ENCODE measurements around the gene MGLL. TPM values are rescaled to one million over a fixed set of nuclear protein-coding genes. Genes with fewer than 3 reads are reported as not detected.

Gene MGLL
- total and polyA plus RNA-seq, 2 donors (not counting 1 experiment from before 2014, with no cell fraction given), result 1.7 to 6.9 TPM

GRCh38 chr3:127809211-127809610, 13.1 kb downstream of the MGLL start:
- DNase-seq (no peak), ATAC-seq (ENCODE audit: low read depth) (no peak)
- H2AFZ ChIP-seq (ENCODE audit: insufficient read depth, low read depth, low read length, poor library complexity, severe bottlenecking), result no peak overlapping the region
- POLR2A ChIA-PET, result no interaction called here
- no peaks in the 10 kb centered on the region for H3K36me3 ChIP-seq (replicated peaks in 1 of 2; ENCODE audit: control extremely low read depth in 1 of 2, control insufficient read depth in 1 of 2, extremely low read depth in 1 of 2, insufficient read depth in 2 of 2, low read length in 1 of 2)
- WGBS (ENCODE audit: insufficient coverage), result no CpG with 5 or more reads among the region's 1 CpG
- no peaks in the 10 kb centered on the region for H3K9me3 ChIP-seq (ENCODE audit: control extremely low read depth in 1 of 3, control insufficient read depth in 2 of 3, insufficient read depth in 1 of 3, low read length in 2 of 3)
- H3K4me3 ChIP-seq (ENCODE audit: control extremely low read depth in 1 of 5, extremely low read depth in 1 of 5, insufficient read depth in 1 of 5, low read depth in 2 of 5, low read length in 4 of 5), result no peak overlapping the region
- Mint-ChIP-seq H3K9me3 (ENCODE audit: insufficient read depth) (no peaks in the 10 kb centered on the region), H3K27ac (no peak overlapping the region), H3K4me3 (no peak overlapping the region), H3K4me1 (peaks cover 2% of the 10 kb centered on the region), H3K27me3 (no peaks in the 10 kb centered on the region)
- CTCF ChIA-PET, result no interaction called here
- H3K9ac ChIP-seq (ENCODE audit: low read length), result no peak overlapping the region
- no peak overlapping the region for H3K4me2 ChIP-seq (replicated peaks; ENCODE audit: low read depth, low read length, poor library complexity, severe bottlenecking)
- TF ChIP-seq EZH2 (IDR thresholded peaks at IDR 0.05; ENCODE audit: borderline replicate concordance, insufficient read depth, low read depth, low read length, poor library complexity, severe bottlenecking) (no peak), CTCF (IDR thresholded peaks at IDR 0.05) (no peak)
- no peaks in the 10 kb centered on the region for H4K20me1 ChIP-seq (ENCODE audit: control insufficient read depth, insufficient read depth, low read length, poor library complexity, severe bottlenecking)
- H3K27me3 ChIP-seq (replicated peaks in 1 of 4; ENCODE audit: control extremely low read depth in 1 of 4, control insufficient read depth in 3 of 4, insufficient read depth in 4 of 4, low read length in 3 of 4), result no peaks in the 10 kb centered on the region
- intact Hi-C loops (cut with micrococcal nuclease), result no loop called here
- no peaks in the 10 kb centered on the region for H3K79me2 ChIP-seq (ENCODE audit: control insufficient read depth, insufficient read depth, low read length)
- no peak overlapping the region for H3K27ac ChIP-seq (ENCODE audit: low read length in 2 of 2)
- H3K4me1 ChIP-seq (ENCODE audit: control insufficient read depth in 2 of 2, insufficient read depth in 2 of 2, low read length in 2 of 2), result no peaks in the 10 kb centered on the region

DNA sequence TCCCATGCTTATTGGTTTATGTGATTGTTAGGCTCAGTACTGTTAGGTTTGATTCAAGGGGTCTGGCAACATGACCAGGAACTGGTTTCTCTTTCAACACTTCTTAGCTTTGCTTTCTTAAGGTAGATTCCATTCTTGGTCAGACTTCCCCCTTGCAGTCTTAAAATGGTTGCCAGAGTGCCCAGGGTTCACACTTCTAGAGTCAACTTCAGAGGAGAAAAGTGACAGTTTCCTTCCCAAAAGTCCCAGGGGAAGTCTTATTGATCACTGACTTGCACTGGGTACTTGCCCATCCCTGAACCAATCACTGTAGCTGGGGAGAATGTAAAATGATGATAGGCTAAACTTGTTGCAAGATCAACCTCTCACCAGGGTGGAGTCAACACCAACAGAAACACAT, 14.1 kb downstream of the MGLL start:
- H3K36me3 ChIP-seq (replicated peaks in 1 of 2; ENCODE audit: control extremely low read depth in 1 of 2, control insufficient read depth in 1 of 2, extremely low read depth in 1 of 2, insufficient read depth in 2 of 2, low read length in 1 of 2), result no peaks in the 10 kb centered on the region
- no peak overlapping the region for H3K4me2 ChIP-seq (replicated peaks; ENCODE audit: low read depth, low read length, poor library complexity, severe bottlenecking)
- H3K9me3 ChIP-seq (ENCODE audit: control extremely low read depth in 1 of 3, control insufficient read depth in 2 of 3, insufficient read depth in 1 of 3, low read length in 2 of 3), result no peaks in the 10 kb centered on the region
- H3K4me1 ChIP-seq (ENCODE audit: control insufficient read depth in 2 of 2, insufficient read depth in 2 of 2, low read length in 2 of 2), result no peaks in the 10 kb centered on the region
- no peak overlapping the region for H3K27ac ChIP-seq (ENCODE audit: low read length in 2 of 2)
- H3K4me3 ChIP-seq (ENCODE audit: control extremely low read depth in 1 of 5, extremely low read depth in 1 of 5, insufficient read depth in 1 of 5, low read depth in 2 of 5, low read length in 4 of 5), result no peak overlapping the region
- no peak overlapping the region for H2AFZ ChIP-seq (ENCODE audit: insufficient read depth, low read depth, low read length, poor library complexity, severe bottlenecking)
- no peaks in the 10 kb centered on the region for H3K79me2 ChIP-seq (ENCODE audit: control insufficient read depth, insufficient read depth, low read length)
- Mint-ChIP-seq H3K9me3 (ENCODE audit: insufficient read depth) (no peaks in the 10 kb centered on the region), H3K27ac (no peak overlapping the region), H3K4me1 (peaks cover 2% of the 10 kb centered on the region), H3K4me3 (no peak overlapping the region), H3K27me3 (no peaks in the 10 kb centered on the region)
- intact Hi-C loops (cut with micrococcal nuclease), result no loop called here
- ATAC-seq (ENCODE audit: low read depth) (no peak), DNase-seq (no peak)
- TF ChIP-seq CTCF (IDR thresholded peaks at IDR 0.05), result no peak
- no peak for TF ChIP-seq EZH2 (IDR thresholded peaks at IDR 0.05; ENCODE audit: borderline replicate concordance, insufficient read depth, low read depth, low read length, poor library complexity, severe bottlenecking)
- CTCF ChIA-PET, result interaction anchor here (0.7 to 1.4 kb wide), 2 partner anchors 23 to 73 kb away, joined by 3 read pairs; no protein-coding TSS in a partner anchor
- no peak overlapping the region for H3K9ac ChIP-seq (ENCODE audit: low read length)
- H4K20me1 ChIP-seq (ENCODE audit: control insufficient read depth, insufficient read depth, low read length, poor library complexity, severe bottlenecking), result no peaks in the 10 kb centered on the region
- POLR2A ChIA-PET, result no interaction called here
- no peaks in the 10 kb centered on the region for H3K27me3 ChIP-seq (replicated peaks in 1 of 4; ENCODE audit: control extremely low read depth in 1 of 4, control insufficient read depth in 3 of 4, insufficient read depth in 4 of 4, low read length in 3 of 4)
